HS-27A (cell line): Measurements from ENCODE around the gene PTER.

ENCODE experiments used
- DNase-seq: peaks from one replicate; pipeline ENCODE4 v3.0.0-alpha.2; 2012; ENCODE audit warnings: low read depth, missing footprints

Gene PTER

DNA sequence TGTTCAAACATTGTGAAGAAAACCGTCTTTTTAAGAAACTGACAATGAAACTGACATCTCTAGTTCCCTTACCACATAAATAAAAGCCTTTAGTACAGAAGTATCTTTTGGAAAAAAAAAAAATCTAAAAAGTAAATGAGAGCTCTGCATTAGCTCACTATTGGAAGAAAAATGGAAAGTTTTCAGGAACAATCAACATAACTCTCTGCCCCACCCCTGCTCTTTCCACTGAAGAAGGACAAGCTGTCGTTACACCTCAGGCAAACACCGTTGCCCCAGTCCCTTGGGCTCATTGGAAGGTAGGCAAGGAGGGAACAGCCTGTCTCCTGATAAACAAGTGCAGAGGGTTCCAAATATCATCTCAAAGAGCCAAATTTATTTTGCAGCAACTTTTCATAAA is 107.3 kb downstream of the PTER start:
- DNase-seq: no peak

DNA sequence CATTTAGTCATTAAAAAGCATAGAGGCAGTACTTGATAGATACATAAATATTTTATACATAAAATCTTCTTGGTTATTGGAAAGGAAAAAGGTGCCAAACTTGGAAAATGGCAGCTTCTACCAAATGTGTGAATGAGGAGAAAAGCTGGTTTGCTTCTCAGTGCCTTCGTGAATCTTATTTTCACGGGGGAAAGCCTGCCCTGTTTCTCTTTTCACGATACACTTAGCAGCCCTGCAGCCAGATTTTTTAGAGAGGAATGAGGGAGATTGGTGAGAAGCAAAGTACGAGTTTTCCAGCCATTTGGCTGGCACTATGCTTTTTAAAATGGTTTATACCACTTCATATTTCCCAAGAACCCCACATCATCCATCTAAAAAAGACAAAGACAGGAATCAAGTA is 107.8 kb downstream of the PTER start:
- no peak for DNase-seq

DNA sequence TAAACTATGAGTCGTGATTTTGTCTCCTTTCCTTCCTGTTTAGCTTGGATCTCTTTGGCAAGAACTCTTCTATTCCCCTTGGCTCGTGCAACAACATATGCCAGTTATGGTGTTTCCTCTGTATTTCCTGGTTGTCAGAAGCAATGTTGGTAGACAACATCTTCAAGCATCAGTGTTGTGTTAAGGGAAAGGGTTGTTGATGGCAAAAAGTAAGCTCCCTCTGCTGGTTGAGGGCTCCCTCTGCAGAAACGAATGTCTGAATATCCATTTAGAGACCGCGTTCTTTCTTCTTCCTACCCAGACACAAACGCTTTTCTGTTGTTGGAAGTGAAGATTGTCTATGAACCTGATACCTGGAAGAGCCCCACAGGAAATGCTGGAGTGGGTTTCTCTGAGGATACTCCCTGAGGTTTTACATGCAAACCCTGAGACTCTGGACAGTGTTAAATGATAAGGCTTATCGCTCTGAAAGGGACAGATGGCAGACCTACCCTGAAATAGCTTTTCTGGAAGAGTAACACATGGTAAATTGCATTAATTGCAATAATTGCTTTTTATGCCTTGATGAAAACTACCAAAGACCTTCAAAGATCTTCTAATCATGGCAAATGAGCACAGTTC is 108.4 kb downstream of the PTER start:
- DNase-seq: no peak

DNA sequence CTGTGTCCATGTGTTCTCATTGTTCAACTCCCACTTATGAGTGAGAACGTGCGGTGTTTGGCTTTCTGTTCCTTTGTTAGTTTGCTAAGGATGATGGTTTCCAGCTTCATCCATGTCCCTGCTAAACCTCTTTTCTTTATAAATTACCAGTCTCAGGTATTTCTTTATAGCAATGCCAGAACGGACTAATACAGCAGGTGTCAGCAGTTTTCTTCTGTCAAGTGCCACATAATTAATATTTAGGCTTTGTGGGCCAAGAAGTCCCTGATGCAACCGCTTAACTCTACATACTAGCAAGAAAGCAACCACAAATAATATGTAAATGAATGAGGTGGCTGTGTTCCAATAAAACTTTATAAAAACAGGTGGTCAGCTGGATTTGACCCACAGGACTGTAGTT is 111.2 kb downstream of the PTER start:
- DNase-seq: no peak

DNA sequence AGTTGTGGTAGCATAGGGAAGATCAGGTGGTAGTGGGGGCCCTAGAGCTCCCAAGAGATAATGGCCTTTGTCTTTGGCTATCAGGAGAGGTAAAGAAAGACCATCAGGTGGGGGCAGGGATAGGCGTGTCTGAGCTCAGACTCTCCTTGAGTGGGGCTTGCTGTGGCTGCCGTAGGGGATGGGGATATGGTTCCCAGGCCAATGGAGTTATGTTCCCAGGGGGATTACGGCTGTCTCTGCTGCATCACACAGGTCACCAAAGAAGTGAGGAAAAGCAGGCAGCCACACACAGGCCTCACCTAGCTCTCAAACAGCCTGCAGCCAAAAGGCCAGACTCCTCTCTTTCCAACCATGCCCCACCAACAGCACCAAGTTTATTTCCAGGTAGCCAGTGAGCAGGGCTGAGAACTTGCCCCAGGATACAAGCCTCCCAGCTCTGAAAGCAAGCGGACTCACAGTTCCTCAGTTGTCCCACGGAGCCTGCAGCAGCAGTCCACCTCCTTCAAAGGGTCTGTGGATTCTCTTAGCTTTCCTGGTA is 122.5 kb downstream of the PTER start:
- DNase-seq: no peak

DNA sequence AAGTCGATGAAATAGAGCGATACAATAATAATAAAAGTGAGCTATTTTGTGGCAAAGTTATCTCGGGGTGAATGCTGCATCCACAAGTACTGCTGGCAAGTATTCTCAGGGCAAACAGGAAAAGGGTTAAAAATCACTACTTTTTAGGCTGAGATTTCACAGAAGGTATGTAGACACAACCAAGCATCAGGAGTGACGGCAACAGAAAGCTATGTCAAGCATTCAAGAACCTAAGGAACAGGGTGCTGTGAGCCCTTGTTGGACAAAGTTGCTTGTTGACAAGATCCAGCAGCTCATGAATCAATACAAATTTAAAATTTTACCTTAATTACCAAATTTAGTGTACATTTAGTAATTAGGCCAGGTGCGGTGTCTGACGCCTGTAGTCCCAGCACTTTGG is 126.1 kb downstream of the PTER start:
- no peak for DNase-seq
